ENCODE results near the gene EFCAB7.

Gene EFCAB7

DNA sequence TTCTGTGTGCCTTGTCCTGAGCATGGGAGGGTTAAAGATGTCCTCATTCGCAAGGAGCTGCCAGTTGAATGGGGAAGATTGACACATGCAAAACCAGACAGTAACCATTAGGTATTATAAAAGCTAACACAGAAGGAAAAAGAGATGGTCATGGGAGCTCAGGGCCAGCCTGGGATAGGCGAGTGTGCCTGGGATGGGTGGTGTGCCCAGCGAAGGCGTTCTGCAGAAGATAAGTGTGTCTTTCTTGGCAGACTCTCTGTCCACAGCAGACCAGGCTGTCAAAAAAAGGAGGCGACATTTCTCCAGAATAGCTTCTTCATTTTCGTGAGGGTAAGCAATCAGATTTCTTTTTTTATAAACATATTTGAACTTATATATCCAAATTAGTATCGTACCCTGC, 84.0 kb downstream of the EFCAB7 start:
- DNase-seq: no peak

DNA sequence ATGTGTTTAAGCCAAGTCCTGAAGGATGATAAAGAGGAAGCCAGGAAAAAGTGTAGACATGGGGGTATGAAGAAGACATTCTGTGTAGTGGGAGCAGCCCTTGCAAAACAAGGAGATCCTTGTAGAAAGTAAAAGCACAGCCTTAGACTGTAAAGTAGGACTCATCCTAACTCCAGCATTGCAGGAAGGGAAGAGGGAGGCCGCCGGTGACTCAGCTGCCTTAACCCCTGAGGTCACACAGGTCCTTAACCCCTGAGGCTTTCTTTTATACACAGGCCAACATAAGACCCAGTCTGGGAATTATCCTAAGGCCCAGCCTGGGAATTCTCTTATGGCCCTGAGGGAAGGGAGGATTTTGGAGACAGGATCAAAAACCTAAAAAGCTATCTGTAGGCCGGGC, 87.9 kb downstream of the EFCAB7 start:
- DNase-seq: peak; percentile 56

DNA sequence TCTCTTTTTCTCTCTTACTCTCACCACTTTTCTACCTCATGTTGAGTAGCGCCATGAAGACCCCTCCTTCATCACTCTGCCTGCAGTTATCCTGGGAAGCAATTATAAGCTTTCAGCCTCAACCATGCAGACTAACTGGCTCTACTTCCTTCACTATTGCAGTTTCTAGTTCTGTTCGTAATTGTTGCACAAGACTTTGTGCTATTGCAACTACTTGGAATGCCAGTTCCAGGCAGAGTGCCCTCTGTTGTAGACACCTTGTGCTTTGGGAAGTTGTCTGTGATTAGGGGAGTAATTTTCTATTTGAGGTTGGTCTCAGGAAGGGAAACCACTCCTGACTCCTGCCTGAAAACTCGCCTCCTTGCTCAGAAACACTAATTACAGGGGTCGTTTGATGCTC, 89.2 kb downstream of the EFCAB7 start:
- no peak for DNase-seq

GRCh38 chr1:63612971-63613370, 89.6 kb downstream of the EFCAB7 start:
- DNase-seq: no peak

- DNase-seq: peak; percentile 37
These were observed 92.6 kb downstream of the EFCAB7 start for GRCh38 chr1:63615768-63616420.

DNA sequence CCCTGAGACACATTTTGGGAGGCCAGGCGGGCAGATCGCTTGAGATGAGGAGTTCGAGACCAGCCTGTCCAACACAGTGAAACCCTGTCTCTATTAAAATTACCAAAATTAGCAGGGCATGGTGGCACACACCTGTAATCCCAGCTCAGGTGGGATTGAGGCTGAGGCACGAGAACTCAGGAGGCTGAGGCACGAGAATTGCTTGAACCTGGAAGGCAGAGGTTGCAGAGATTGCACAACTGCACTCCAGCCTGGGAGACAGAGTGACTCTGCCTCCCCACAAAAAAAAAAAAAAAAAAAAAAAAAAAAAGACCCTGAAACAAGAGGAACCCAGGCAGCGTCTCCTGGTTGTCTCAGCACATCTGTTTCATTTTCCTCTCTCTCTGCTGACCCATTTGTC, 94.1 kb downstream of the EFCAB7 start:
- no peak for DNase-seq

DNA sequence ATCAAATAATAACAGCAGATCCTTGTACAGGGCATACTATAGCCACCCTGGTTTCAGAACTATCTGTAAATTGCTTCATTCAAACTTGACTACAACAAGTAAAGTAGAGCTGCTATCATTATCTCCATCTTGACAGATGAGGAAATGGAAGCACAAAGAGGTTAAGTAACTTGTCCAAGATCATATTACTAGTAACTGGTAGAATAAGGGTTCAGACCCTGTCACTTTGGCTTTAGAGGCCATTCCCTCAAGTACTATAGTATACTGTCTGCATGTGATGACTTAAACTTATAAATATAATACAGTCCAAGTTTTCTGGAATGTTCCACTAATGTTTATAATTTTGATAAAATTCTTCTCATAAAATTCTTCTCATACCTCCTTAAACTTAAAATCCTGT, 94.7 kb downstream of the EFCAB7 start:
- DNase-seq: no peak

DNA sequence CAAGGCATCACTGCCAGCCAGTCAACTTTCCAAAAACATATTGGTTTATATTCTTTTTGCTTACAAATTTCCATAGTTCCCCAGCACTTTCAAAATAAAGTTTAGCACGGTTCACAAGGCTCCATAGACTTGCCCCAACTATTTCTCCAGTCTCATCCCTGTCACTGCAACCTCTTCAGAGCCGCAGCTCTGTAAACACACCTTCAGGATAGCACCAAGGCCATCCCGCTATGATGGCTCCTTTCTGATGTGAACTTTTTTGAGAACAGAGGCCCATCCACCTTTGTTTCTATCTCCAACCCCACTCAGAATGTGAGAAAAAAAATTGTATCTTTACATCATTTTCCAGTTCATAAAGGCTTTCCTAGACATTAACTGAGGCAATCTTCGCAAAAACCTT, 96.2 kb downstream of the EFCAB7 start:
- no peak for DNase-seq

DNA sequence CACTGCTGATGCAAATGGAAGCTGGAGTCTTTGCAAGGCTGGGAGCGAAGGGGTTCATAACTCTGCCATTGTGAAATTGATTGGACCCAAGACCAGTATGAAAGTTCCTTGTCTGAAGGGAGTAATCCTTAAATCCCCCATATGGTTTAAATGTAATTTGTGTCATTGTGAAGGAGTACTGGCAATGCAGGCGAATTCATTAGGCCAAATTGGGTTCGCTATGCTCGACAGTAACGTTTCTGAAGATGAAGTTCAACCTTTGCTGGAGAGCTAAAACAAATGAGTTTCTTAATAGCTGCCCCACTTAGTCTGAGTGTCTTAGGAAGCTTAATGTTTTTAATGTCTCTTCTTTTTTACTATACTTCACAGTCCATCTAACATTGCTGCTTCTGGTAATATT, 97.3 kb downstream of the EFCAB7 start:
- no peak for DNase-seq

DNA sequence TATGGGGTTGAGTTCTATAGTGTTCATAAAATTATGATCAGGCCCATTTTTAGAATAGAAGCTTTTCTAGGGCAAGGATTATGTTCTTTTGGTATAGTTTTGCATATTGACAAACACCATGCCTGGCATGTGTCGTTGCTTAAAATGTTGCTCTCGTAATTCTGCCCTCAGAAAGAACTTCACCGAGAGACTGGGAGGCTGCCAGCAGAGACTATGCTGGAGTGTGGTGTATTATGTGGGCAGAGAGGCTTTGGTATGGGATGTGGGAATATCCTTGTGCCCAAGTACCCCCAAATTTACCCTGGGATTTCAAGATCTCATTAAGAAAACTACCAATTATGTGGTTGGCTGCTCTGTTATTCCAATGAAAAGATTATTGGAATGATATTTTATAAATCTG, 97.8 kb downstream of the EFCAB7 start:
- no peak for DNase-seq

- DNase-seq: no peak
These were observed 98.4 kb downstream of the EFCAB7 start for GRCh38 chr1:63621698-63622097.
